ENCODE measurements around the gene GNG2. TPM values are rescaled to one million over a fixed set of nuclear protein-coding genes. Genes with fewer than 3 reads are reported as not detected.

GNG2 gene
- total RNA-seq, 5 donors from 2014 or later (not counting 1 experiment from before 2014, with no cell fraction given) = 82.2 to 197 (median 99.0) TPM

DNA sequence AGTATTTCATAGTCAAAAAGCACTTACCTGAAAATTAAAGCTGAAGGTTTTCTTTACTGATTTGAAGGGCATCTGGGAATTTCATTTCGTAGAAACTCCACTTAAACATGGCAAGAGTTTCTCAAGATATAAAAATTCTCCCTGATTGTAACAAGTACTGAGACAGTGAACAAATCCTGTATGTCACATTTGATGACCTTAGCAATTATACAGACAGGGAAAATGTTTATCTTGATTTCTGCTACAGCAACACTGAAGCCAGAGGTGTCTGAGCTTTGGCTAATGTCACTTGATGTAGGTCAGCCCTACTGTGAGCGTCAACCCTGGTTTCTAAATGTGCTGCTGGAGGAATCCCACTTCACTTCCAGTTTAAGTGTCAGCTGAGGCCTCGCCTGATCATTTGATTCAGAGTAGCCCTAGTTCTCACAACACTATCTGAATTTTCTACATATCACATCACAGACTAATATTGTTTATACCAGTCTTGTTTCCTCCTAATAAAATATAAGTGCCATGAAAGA is 149.8 kb downstream of the GNG2 start:
- no peaks in the 10 kb centered on the region for H3K27me3 Mint-ChIP-seq
- 88% methylated on average over 2 of the region's 3 CpGs for WGBS (ENCODE audit: insufficient coverage)
- H3K9me3 Mint-ChIP-seq = no peaks in the 10 kb centered on the region
- ATAC-seq (replicated peaks in 1 of 4) (no peak), DNase-seq (no peak)
- peaks cover 52% of the 10 kb centered on the region for H3K36me3 Mint-ChIP-seq
- no peak overlapping the region for H3K27ac Mint-ChIP-seq
- CTCF ChIA-PET = interaction anchor here in 1 of 2 donors (0.5 kb wide), 1 partner anchor 55 kb away, joined by 3 read pairs; no protein-coding TSS in a partner anchor
- no peak overlapping the region for H3K4me3 Mint-ChIP-seq
- H3K9me3 ChIP-seq = no peaks in the 10 kb centered on the region
- H3K36me3 ChIP-seq (ENCODE audit: control insufficient read depth in 2 of 2, extremely low read depth in 1 of 2, insufficient read depth in 1 of 2, low read length in 1 of 2) = peaks cover 24 to 64% of the 10 kb centered on the region in 2 donors
- no peak overlapping the region for H3K27ac ChIP-seq (ENCODE audit: low read length)
- H3K4me3 ChIP-seq (ENCODE audit: control insufficient read depth in 1 of 2, extremely low read depth in 1 of 2, low read length in 1 of 2) = no peak overlapping the region
- peaks cover 0 to 3% of the 10 kb centered on the region in 2 experiments for H3K27me3 ChIP-seq (replicated peaks in 1 of 2; ENCODE audit: control insufficient read depth in 2 of 2, extremely low read depth in 1 of 2, insufficient read depth in 2 of 2, low read length in 1 of 2)
- POLR2A ChIA-PET = interaction anchor here in 1 of 2 donors (0.6 kb wide), 1 partner anchor 722 kb away, joined by 3 read pairs; no protein-coding TSS in a partner anchor
- no peaks in the 10 kb centered on the region for H3K4me1 ChIP-seq (ENCODE audit: control insufficient read depth in 1 of 2, extremely low read depth in 1 of 2, insufficient read depth in 2 of 2, low read length in 2 of 2)
- peaks cover 0 to 10% (median 3%) of the 10 kb centered on the region in 3 donors for H3K4me1 Mint-ChIP-seq

DNA sequence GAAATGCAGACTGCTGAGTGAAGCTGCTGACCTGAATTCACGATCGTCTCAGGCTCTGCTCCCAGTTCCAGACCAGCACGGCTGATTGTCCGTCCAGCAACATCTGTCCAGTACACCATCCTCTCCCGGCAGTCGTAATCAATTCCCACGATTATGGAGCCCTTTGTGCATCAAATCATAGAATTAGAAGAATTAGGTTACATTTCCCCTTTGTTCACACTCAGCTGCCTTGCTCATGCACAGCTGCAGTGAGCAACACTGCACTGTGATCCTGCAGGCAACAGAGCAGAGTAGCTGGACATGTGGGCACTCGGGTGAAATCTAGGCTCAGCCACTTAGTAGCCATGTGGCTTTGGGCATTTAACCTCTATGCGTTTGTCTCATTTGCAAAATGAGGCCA is 151.1 kb downstream of the GNG2 start:
- CTCF ChIA-PET = no interaction called here
- DNase-seq = no peak
- Mint-ChIP-seq H3K4me3 (no peak overlapping the region), H3K36me3 (peaks cover 39% of the 10 kb centered on the region), H3K4me1 (peaks cover 0 to 10% (median 0%) of the 10 kb centered on the region in 3 donors), H3K27me3 (peaks cover 0 to 2% of the 10 kb centered on the region in 2 donors), H3K9me3 (no peaks in the 10 kb centered on the region), H3K27ac (no peak overlapping the region)
- peaks cover 24 to 51% of the 10 kb centered on the region in 2 donors for H3K36me3 ChIP-seq (ENCODE audit: control insufficient read depth in 2 of 2, extremely low read depth in 1 of 2, insufficient read depth in 1 of 2, low read length in 1 of 2)
- H3K4me3 ChIP-seq (ENCODE audit: control insufficient read depth in 1 of 2, extremely low read depth in 1 of 2, low read length in 1 of 2) = no peak overlapping the region
- no peaks in the 10 kb centered on the region for H3K4me1 ChIP-seq (ENCODE audit: control insufficient read depth in 1 of 2, extremely low read depth in 1 of 2, insufficient read depth in 2 of 2, low read length in 2 of 2)
- no peak for ATAC-seq (replicated peaks in 1 of 4)
- H3K27me3 ChIP-seq (replicated peaks in 1 of 2; ENCODE audit: control insufficient read depth in 2 of 2, extremely low read depth in 1 of 2, insufficient read depth in 2 of 2, low read length in 1 of 2) = peaks cover 0 to 3% of the 10 kb centered on the region in 2 experiments
- H3K9me3 ChIP-seq = no peaks in the 10 kb centered on the region
- POLR2A ChIA-PET = interaction anchor here in 1 of 2 donors (0.7 kb wide), 1 partner anchor 111 kb away, joined by 5 read pairs; no protein-coding TSS in a partner anchor
- no peak overlapping the region for H3K27ac ChIP-seq (ENCODE audit: low read length)
- 98% methylated on average over 8 of the region's 9 CpGs for WGBS (ENCODE audit: insufficient coverage)

DNA sequence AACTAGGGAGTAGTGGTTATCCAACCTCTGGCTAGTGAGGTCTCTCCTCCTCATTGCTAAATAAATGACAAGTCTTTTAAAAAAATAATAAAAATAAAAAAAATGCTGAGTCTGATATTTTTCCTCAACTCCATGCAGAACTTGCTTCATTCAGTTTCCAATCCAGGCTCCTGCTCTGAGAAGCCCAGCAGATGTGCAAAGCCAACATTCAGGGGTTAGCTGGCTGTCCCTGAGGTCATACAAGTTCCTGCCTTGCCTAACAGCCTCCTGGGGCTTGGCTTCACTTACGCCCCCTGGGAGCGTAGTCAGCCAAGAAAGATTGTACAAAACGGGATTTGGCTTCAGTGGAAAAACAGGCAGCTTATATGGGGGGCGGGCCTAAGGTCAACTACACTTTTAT is 152.2 kb downstream of the GNG2 start:
- H3K4me3 Mint-ChIP-seq = no peak overlapping the region
- DNase-seq (no peak), ATAC-seq (replicated peaks in 1 of 4) (no peak)
- H3K27me3 Mint-ChIP-seq = peaks cover 2 to 4% of the 10 kb centered on the region in 2 donors
- 88% methylated on average over 4 of the region's 4 CpGs for WGBS (ENCODE audit: insufficient coverage)
- no peaks in the 10 kb centered on the region for H3K9me3 ChIP-seq
- H3K4me3 ChIP-seq (ENCODE audit: control insufficient read depth in 1 of 2, extremely low read depth in 1 of 2, low read length in 1 of 2) = no peak overlapping the region
- no peaks in the 10 kb centered on the region for H3K4me1 ChIP-seq (ENCODE audit: control insufficient read depth in 1 of 2, extremely low read depth in 1 of 2, insufficient read depth in 2 of 2, low read length in 2 of 2)
- peaks cover 34% of the 10 kb centered on the region for H3K36me3 Mint-ChIP-seq
- no peak overlapping the region for H3K27ac ChIP-seq (ENCODE audit: low read length)
- H3K36me3 ChIP-seq (ENCODE audit: control insufficient read depth in 2 of 2, extremely low read depth in 1 of 2, insufficient read depth in 1 of 2, low read length in 1 of 2) = peaks cover 24 to 41% of the 10 kb centered on the region in 2 donors
- CTCF ChIA-PET = interaction anchor here in 1 of 2 donors (0.6 to 1.2 kb wide), 2 partner anchors 17 to 28 kb away, joined by 3 read pairs; no protein-coding TSS in a partner anchor
- H3K9me3 Mint-ChIP-seq = no peaks in the 10 kb centered on the region
- peaks cover 0 to 10% (median 0%) of the 10 kb centered on the region in 3 donors for H3K4me1 Mint-ChIP-seq
- peaks cover 0 to 3% of the 10 kb centered on the region in 2 experiments for H3K27me3 ChIP-seq (replicated peaks in 1 of 2; ENCODE audit: control insufficient read depth in 2 of 2, extremely low read depth in 1 of 2, insufficient read depth in 2 of 2, low read length in 1 of 2)
- POLR2A ChIA-PET = no interaction called here
- no peak overlapping the region for H3K27ac Mint-ChIP-seq

DNA sequence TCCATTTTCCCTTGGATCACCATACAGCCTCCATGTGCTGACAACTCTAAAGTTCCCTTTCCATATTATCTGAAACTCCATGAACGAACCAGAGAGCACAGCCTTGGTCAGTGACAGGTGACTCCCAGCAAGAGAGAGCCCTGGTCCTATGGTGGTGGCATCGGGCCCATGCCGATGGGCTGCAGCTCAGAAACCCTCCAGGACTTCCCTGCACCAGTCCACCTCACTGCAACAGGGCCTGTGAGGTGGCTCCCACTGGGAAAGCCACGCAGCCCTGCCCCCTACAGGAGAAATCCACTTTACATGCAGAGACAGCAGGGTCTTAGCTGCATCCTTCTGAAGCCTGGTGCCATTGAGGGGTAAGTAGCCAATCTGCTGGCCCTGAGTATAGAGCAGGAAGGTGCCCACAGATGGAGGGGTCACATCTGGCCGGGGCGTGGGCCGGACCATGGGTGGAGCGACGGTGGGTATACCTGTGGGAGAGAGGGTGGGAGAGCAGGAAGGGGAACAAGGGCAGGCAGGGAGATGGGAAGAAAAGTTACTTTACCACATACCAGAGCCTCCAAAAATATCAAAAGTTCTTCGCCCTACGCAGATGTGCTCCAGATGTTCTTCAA is 153.7 kb downstream of the GNG2 start:
- peak in 2 of 4 experiments; percentile 19 to 37 for ATAC-seq (replicated peaks in 1 of 4)
- Mint-ChIP-seq H3K4me3 (no peak overlapping the region), H3K27ac (no peak overlapping the region), H3K4me1 (peaks cover 0 to 10% (median 0%) of the 10 kb centered on the region in 3 donors), H3K27me3 (peaks cover 2 to 4% of the 10 kb centered on the region in 2 donors), H3K36me3 (peaks cover 24% of the 10 kb centered on the region), H3K9me3 (no peaks in the 10 kb centered on the region)
- no peaks in the 10 kb centered on the region for H3K4me1 ChIP-seq (ENCODE audit: control insufficient read depth in 1 of 2, extremely low read depth in 1 of 2, insufficient read depth in 2 of 2, low read length in 2 of 2)
- WGBS (ENCODE audit: insufficient coverage) = 93% methylated on average over 3 of the region's 11 CpGs
- H3K4me3 ChIP-seq (ENCODE audit: control insufficient read depth in 1 of 2, extremely low read depth in 1 of 2, low read length in 1 of 2) = no peak overlapping the region
- peaks cover 16 to 26% of the 10 kb centered on the region in 2 donors for H3K36me3 ChIP-seq (ENCODE audit: control insufficient read depth in 2 of 2, extremely low read depth in 1 of 2, insufficient read depth in 1 of 2, low read length in 1 of 2)
- H3K27ac ChIP-seq (ENCODE audit: low read length) = no peak overlapping the region
- ChIA-PET POLR2A (no interaction called here), CTCF (no interaction called here)
- H3K9me3 ChIP-seq = no peaks in the 10 kb centered on the region
- H3K27me3 ChIP-seq (replicated peaks in 1 of 2; ENCODE audit: control insufficient read depth in 2 of 2, extremely low read depth in 1 of 2, insufficient read depth in 2 of 2, low read length in 1 of 2) = peaks cover 0 to 3% of the 10 kb centered on the region in 2 experiments
- peak in 2 of 35 experiments; percentile 12 to 14 for DNase-seq

DNA sequence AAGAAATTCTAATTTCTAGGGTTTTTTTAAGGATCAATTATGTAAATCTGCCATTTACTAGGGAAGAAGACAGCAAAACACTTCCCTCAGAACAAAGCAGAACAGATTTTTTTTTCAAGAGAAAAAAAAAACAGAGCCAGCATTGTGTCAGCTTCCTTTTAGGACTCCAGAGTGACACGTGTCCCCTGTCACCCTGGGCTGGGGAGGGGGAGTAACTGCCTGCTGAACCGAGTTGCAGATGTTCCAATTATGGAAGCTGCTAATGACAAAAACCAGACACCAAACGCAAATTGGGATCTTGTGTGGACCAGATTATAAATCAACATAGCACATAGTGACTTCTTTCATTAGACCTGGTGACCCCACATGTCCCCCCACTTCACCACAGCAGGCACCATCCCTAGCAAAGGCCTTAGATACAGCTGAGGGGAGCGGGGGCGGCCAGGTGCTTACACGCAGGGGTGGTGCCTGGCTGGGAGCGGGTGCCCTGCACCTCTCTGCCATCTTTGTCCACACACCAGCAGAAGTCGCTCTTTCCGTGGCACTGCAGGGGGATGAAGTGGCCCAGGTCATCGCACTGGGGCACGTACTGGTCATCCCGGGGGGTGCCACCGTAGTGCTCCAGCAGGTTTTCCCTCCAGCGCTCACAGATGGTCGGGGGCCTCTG is 154.3 kb downstream of the GNG2 start:
- H3K4me3 ChIP-seq (ENCODE audit: control insufficient read depth in 1 of 2, extremely low read depth in 1 of 2, low read length in 1 of 2) = no peak overlapping the region
- ChIA-PET CTCF (interaction anchor here in 1 of 2 donors (1.1 kb wide), 1 partner anchor 8 kb away, joined by 3 read pairs; no protein-coding TSS in a partner anchor), POLR2A (no interaction called here)
- no peaks in the 10 kb centered on the region for H3K9me3 Mint-ChIP-seq
- peaks cover 2 to 4% of the 10 kb centered on the region in 2 donors for H3K27me3 Mint-ChIP-seq
- peaks cover 17% of the 10 kb centered on the region for H3K36me3 Mint-ChIP-seq
- no peaks in the 10 kb centered on the region for H3K9me3 ChIP-seq
- H3K36me3 ChIP-seq (ENCODE audit: control insufficient read depth in 2 of 2, extremely low read depth in 1 of 2, insufficient read depth in 1 of 2, low read length in 1 of 2) = peaks cover 11 to 20% of the 10 kb centered on the region in 2 donors
- H3K4me1 ChIP-seq (ENCODE audit: control insufficient read depth in 1 of 2, extremely low read depth in 1 of 2, insufficient read depth in 2 of 2, low read length in 2 of 2) = peaks cover under 1 to 3% of the 10 kb centered on the region in 2 experiments
- H3K27ac Mint-ChIP-seq = peak overlapping the region in 1 of 2 donors; percentile 53
- DNase-seq (no peak), ATAC-seq (replicated peaks in 1 of 4) (no peak)
- no peak overlapping the region for H3K27ac ChIP-seq (ENCODE audit: low read length)
- WGBS (ENCODE audit: insufficient coverage) = 91% methylated on average over 12 of the region's 15 CpGs
- H3K4me1 Mint-ChIP-seq = peaks cover 1 to 11% (median 2%) of the 10 kb centered on the region in 3 donors
- H3K4me3 Mint-ChIP-seq = no peak overlapping the region
- peaks cover 0 to 3% of the 10 kb centered on the region in 2 experiments for H3K27me3 ChIP-seq (replicated peaks in 1 of 2; ENCODE audit: control insufficient read depth in 2 of 2, extremely low read depth in 1 of 2, insufficient read depth in 2 of 2, low read length in 1 of 2)

DNA sequence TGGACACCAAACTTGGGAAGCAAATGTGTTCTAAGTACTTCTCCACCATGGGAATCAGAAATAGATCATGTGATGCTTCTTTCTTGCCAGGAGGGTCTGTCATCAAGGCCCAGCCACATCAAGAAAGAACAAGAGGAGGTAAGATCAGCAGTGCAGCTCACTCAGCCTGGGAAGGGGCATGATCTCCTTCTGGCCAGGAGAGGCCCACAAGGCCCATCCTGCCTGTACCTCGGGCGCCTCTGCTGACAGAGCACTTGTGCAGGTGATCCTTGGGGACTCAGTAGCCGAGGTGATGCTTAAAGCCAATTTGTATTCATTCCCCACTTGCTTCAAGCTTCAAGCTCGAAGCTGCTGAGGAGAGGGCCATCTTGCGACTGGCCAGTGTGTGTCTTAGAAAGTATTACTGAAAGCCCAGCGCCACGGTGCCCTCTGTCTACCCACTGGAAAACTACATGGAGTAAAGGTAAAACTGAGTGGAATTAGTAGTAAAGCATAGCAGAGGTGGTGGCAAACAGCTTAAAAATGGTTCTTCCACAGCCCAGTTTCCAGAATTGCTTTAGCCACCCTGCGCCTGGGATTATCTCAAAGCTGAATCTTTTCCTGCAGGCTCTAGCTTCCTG is 155.1 kb downstream of the GNG2 start:
- 96% methylated on average over 5 of the region's 8 CpGs for WGBS (ENCODE audit: insufficient coverage)
- no peak for DNase-seq
- Histone ChIP-seq H3K27ac (ENCODE audit: low read length) (no peak overlapping the region), H3K27me3 (replicated peaks in 1 of 2; ENCODE audit: control insufficient read depth in 2 of 2, extremely low read depth in 1 of 2, insufficient read depth in 2 of 2, low read length in 1 of 2) (peaks cover 0 to 3% of the 10 kb centered on the region in 2 experiments), H3K36me3 (ENCODE audit: control insufficient read depth in 2 of 2, extremely low read depth in 1 of 2, insufficient read depth in 1 of 2, low read length in 1 of 2) (peaks cover 7 to 13% of the 10 kb centered on the region in 2 donors), H3K4me1 (ENCODE audit: control insufficient read depth in 1 of 2, extremely low read depth in 1 of 2, insufficient read depth in 2 of 2, low read length in 2 of 2) (peaks cover 3 to 7% of the 10 kb centered on the region in 2 experiments), H3K9me3 (no peaks in the 10 kb centered on the region), H3K4me3 (ENCODE audit: control insufficient read depth in 1 of 2, extremely low read depth in 1 of 2, low read length in 1 of 2) (no peak overlapping the region)
- ChIA-PET CTCF (interaction anchor here (0.6 to 1.1 kb wide), 2 partner anchors 8 to 782 kb away, joined by 3 to 4 read pairs; no protein-coding TSS in a partner anchor), POLR2A (no interaction called here)
- no peak for ATAC-seq (replicated peaks in 1 of 4)
- peaks cover 2 to 4% of the 10 kb centered on the region in 2 donors for H3K27me3 Mint-ChIP-seq
- H3K36me3 Mint-ChIP-seq = peaks cover 16% of the 10 kb centered on the region
- H3K4me1 Mint-ChIP-seq = peaks cover 9 to 19% (median 9%) of the 10 kb centered on the region in 3 donors
- no peak overlapping the region for H3K4me3 Mint-ChIP-seq
- H3K27ac Mint-ChIP-seq = no peak overlapping the region
- H3K9me3 Mint-ChIP-seq = no peaks in the 10 kb centered on the region
